IPS-NIHi7 (cell line): Measurements from ENCODE around the gene LRFN5.
A peak's percentile ranks its signal among the peaks of the same experiment; 100 is the strongest.
"Not testable (repeated sequence)": the region's sequence is repeated elsewhere in the genome, so short reads cannot be mapped to it uniquely, and the experiment has no call there.

Source experiments
- DNase-seq: peaks from one replicate; pipeline ENCODE4 v3.0.0; 2012; ENCODE audit warnings: mixed read lengths; ENCODE audit errors: extremely low spot score

Gene LRFN5

DNA sequence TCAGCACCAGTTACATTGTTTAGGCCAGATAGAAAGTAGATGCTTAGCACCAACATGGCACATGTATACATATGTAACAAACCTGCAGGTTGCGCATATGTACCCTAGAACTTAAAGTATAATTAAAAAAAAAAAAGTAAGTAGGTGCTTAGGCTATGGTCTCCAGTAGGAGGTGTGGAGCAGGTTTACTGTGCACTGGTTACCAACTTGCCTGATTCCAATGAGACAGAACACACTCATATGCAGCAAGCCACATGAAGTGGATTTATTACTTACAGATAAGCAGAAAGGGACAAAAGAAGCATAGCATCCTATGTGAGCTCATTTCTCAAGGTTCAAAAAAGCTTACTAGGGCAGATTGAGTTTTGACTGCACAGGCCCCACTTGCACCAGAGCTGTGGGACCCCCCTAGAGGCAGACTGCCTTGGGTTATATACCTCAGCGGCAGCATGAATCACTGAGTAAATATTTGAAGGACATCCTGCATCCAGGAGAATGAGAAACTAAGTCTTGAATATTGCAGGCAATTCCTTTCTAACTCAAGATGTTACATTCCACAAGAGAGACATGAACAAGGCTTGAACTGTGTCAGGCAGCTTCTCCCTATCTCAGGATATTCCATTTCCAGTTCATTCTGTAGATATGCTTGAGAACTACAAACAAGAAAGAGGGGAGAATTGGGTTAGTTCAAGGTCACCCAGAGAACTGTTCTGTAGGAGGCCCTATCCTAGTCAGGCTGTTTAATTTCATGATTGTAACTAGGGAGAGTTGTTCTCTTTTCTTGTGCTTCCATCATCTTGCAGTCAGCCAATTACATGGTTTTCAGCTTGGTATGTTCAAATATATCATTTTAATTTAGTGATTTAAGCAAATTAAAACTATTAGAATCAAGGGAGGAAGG is 30.1 kb downstream of the LRFN5 start:
- peak; percentile 15 for DNase-seq

DNA sequence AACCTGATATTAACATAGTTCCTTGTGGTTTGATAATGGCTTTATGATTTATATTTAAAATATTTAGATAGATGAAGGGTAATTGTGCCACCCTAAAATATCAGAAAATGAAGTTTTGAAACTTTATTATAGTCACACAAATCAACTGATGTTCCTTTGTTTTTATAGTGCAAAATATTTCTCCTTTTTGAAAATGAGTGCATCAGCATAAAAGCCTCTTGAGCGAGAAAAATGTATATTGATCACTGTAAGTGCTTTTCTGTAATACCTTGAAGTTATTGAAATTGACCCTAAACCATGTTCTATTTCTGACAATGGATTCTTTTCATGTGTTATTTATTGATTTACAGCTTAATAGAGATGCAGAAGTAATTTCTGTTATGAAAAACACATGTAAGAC is 35.0 kb downstream of the LRFN5 start:
- no peak for DNase-seq

DNA sequence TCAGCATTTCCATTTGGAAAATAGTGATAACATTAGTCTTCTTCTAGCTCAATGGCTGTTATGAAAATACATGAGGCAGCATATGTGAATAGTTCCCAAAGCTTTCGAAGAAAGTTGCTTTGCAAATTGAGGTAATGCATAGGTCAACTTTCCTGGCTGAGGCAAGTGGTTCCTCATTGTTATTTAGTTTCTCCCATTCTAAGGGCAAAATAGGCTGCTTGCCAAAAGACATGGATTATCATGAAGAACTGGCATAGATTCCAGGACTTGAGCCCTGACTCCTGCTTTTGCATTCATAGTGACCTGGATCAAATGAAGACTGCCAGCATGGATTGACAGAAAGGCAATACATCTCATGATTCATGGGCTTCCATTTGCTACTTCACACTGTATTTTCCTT is 35.7 kb downstream of the LRFN5 start:
- DNase-seq: no peak

DNA sequence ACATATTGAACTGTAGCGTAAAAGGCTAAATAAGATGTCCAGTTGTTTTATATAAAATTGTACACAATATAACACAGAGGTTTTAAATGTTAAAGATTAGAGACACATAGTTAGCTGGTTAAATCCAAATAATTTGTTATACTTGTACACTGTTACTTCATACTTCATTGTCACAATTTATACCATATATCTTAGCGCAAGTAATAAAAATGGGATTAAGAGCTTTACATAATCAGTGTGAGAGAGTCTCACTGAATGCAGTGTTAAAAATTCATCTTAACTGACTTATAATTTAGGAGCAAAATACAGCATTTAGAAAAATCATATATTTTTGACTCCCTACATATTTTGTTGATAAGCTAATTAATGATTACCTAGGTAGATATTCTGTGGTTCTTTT is 36.1 kb downstream of the LRFN5 start:
- DNase-seq: no peak

DNA sequence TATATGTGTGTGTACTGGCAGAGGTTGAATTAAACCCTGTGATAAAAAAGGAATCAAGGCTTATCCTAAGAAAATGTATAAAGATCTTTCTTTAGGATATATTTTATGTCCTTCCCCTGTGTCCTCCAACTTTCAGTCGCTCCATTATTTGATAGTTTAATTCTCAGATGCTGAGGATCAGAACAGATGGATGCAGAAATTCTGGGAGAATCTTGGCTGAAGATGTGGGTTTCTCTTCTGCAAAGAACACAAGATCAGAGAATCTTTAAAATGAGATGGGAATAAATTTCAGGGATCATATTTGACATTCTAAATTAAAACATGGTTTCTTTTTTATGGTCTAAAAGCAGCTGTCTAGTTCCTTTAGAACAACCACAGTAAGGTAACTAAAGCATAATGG is 37.9 kb downstream of the LRFN5 start:
- no peak for DNase-seq

DNA sequence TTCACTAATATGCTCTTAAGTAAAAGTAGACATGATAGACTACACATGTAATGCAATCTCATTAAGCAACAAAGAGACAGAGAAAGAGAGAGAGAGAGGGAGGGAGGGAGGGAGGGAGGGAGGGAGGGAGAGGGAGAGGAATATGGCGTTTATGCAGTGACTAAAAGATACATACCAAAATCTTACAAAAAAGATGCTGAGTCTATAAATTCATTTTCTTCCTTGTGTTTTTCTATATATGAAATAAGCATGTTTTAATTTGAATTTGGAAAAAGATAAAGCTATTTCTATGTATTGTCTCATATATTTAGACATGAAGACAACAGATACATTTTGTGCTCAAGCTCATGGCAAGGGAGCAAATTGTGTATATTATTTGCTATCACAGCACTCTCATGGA is 44.1 kb downstream of the LRFN5 start:
- DNase-seq: no peak

DNA sequence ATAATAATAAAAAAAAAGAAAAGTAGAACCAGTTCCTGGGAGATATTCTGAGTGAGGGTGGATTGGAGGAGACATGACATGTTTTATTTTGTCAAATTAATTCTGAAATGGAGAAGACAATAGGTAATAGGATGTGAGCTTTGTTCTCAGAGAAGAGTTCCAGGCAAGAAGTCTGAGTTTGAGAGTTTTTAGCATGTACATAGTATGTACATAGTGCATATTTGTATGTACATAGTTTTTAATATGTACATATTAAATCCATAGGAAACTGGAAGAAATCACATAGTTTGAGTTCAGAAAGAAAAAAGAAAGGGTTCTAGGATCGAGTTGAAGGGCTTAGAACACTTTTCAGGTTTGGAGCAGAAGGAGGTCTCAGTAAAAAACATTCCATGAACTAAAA is 47.5 kb downstream of the LRFN5 start:
- no peak for DNase-seq

DNA sequence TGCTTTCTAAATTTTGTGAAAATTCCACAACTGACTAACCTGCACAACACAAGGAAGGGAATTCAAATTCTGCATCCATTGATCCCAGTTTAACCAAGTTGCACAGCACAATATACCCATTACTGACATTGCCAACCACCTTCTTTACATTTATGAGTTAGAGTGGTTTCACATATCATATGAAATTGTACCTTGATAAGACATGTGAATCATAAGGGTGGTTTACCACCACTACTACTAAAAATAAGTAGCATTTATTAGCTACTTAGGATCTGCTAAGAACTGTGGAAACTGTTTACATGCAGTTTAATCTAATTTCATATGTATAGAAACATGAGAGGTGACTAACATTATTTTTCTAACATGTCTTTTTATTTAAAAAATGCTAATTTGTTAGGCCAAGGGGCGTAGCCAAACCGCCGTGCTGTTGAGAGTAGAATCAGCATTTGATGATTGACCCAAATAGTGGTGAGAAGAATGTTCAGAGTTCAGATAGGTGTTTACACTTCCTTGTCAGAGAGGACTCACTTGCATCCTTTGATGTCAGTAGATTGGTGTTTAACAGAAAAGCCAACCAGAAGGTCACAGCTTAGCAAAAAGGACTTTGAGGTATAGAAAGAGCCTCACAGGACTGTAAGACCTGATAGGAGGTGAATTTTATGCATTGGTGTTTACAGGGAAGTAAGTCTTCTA is 56.2 kb downstream of the LRFN5 start:
- no peak for DNase-seq

DNA sequence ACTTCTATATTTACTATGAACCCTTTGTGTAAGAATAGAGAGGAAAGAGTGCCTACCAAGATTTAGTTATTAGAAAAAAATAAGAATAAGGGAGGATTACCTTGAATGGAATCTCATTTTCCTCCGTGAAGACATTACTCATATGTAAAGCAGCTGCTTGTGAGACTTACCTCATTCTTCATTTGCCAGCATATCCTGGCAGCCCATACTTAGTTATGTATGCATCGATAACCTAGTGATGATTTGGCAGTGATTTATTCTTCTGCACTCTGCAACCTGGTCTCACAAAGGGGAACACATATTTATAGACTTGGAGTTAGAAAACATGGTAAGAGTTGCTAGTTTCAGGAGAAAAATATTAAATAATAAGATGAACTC is 56.8 kb downstream of the LRFN5 start:
- DNase-seq: no peak

DNA sequence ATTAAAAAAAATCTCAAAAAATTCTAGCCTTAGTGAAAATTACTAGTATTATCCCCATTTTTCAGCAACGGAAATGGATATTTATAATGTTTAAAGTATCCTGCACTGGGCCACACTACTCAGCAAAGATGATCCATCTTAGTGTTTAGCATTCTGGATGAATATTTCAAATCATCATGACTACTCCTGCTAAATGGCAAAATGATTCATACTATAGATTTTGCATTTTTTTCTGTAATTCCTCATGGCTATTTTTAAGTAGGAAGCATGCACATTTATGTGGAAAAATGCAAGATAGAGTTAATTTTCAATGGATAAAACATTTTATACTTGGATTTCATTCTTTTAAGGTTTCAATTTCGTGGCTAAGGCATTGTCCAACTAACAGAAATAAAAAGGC is 59.6 kb downstream of the LRFN5 start:
- DNase-seq: no peak

DNA sequence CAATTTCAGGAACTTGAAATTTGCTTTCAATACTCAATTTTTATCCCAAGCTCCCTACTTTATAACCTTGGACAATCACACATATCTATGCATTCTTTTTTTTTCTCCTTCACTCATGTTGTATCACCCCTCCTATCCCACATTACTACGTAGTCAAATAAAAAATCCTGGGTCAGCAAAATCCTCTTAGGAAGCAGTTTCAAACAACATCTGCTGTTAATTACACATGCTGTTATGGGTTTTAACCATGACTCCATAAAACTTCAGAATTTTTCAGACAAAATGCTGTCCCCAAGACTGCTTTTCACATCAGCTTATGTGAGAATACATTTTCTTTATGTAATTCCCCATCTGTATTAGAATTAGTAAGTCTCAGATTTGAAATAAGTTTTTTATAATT is 61.7 kb downstream of the LRFN5 start:
- DNase-seq: no peak

DNA sequence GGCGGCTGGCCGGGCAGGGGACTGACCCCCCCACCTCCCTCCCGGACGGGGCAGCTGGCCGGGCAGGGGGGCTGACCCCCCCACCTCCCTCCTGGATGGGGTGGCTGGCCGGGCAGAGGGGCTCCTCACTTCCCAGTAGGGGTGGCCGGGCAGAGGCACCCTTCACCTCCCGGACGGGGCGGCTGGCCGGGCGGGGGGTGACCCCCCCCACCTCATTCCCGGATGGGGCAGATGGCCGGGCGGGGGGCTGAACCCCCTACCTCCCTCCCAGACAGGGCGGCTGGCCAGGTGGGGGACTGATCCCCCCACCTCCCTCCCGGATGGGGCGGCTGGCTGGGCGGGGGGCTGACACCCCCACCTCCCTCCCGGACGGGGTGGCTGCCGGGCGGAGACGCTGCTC is 66.9 kb downstream of the LRFN5 start:
- not testable (repeated sequence) for DNase-seq

DNA sequence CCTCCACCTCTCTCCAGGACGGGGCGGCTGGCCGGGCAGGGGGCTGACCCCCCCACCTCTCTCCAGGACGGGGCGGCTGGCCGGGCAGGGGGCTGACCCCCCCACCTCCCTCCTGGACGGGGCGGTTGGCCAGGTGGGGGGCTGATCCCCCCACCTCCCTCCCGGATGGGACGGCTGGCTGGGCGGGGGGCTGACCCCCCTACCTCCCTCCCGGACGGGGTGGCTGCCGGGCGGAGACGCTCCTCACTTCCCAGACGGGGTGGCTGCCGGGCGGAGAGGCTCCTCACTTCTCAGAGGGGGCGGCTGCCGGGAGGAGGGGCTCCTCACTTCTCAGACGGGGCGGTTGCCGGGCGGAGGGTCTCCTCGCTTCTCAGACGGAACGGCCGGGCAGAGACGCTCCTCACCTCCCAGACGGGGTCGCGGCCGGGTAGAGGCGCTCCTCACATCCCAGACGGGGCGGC is 67.9 kb downstream of the LRFN5 start:
- DNase-seq: not testable (repeated sequence)

DNA sequence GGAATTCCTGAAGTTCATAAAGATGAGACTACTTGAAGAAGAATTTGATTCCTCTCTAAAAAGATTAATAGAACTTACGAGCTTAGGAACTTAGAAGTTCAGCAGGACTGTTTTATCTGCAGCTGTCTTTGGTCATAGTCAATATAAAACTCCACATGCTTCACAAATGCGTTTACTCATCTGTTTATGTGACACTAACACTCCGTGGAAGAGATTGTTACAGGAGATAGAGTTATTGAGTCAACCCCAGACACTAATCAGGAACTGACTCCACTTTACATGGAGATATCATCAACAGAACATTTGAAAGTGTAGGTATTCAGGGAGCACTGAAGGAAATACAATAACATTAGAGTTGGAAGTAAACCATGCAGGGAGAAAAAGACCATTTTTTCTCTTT is 92.8 kb downstream of the LRFN5 start:
- DNase-seq: no peak

DNA sequence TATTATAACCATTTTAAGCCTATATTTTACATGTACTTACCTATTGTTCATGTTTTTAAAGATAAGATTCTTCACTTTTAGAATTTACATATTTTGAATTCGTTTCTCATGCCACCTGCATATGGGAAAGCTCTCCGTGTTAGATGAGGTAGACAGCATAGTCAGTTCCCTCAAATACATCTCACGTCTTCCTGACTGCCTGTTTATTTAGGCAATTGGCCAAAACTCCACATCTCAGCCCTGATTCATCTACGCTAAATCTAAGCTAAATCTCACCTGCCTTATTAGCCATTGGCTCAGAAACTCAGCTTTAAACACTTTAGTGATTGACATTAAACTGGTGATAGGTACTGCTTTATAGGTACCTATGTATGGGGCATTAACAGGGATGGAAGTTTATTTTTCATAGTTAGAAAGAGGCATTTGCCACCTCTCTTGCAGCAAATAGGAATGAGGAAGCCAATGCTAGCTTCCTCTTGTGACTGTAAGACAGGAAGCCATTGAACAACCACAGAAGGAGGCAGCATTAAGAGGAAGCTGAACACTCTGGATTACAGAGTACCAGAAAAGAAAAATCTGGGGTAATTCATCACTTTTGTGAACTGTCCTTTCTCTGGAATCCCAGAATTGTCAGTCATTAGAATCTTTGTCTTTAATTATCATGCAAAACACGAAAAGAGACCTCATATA is 111.9 kb downstream of the LRFN5 start:
- DNase-seq: no peak

DNA sequence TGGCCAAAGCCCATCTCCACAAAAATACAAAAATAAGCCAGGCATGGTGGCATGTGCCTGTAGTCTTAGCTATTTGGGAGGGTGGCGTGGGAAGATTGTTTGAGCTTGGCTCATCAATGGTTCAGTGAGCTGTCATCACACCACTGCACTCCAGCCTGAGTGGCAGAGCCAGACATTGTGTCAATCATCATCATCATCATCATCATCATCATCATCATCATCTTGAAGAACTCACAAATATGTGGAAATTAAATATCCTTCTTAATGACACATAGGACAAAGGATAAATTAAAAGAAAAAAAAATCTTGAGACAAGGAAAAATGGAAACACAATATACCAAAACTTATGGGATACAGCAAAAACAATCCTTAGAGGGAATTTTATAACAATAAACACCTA is 132.5 kb downstream of the LRFN5 start:
- DNase-seq: no peak

DNA sequence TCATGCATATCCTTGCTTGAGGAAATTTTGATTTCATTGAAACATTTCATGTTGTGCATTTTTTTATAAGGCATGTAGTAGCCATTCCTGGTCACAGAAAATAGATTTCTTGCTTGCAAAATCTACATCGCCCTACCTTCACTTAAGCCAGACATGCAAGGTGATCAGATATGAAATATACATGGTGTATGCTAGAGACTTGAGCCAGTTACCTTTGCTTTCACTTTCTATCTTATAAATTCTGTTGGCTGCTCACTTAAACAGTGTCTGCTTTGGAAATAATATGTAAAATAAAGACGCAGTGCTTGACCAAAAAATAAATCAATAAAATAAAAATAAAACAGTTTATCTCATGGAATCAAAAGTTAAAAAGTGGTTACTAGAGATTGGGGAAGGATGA is 136.5 kb downstream of the LRFN5 start:
- DNase-seq: no peak

DNA sequence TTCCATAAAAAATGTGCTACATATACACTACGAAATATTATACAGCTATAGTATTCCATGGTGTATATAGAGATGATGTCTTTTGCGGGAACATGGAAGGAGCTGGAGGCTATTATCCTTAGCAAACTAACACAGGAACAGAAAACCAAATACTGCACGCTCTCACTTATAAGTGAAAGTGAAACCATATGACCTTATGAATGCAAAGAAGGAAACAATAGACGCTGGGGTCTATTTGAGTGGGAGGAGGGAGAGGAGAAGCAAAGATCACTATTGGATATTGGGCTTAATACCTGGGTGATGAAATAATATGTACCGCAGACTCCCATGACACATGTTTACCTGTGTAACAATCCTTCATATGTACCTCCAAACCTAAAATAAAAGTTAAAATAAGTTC is 142.8 kb downstream of the LRFN5 start:
- no peak for DNase-seq

DNA sequence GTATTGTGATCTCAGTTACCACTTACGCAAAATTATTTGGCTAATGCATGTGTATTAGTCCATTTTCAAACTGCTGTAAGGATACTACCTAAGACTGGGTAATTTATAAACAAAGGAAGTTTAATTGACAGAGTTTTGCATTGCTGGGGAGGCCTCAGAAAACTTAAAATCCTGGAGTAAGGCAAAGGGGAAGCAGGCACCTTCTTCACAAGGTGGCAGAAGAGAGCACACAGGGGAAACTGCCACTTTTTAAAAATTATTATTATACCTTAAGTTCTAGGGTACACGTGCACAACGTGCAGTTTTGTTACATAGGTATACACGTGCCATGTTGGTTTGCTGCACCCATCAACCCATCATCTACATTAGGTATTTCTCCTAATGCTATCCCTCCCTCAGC is 143.9 kb downstream of the LRFN5 start:
- DNase-seq: not testable (repeated sequence)

DNA sequence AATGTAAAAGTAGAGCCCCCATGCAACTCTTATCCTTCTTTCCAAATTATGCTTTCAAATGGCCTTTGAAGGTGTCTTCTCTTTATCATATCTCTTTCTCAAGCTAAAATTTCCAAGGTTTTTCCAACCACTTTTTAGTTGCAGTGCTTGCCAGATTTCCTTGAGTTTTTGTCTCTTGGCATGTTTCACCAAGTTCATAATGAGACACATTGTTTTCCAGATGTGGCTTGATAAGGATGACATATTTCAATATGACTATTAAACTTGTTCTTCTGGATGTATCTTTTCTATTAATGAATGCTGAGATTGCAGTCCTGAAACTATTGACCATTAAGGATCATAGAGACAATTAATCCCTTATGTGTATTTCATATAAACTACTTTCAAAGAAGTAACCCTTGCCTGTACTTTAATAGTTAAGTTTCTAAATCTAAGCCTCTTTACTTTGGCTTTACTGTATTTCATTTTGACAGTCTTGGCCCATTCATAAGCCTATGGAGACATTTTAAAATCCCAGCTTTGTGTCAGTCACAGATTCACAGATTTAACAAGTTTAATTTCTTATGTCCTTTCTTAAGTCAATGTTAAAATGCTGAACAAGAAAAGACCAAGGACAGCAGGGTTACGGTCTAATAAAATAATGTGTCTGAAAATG is 151.5 kb downstream of the LRFN5 start:
- DNase-seq: no peak

DNA sequence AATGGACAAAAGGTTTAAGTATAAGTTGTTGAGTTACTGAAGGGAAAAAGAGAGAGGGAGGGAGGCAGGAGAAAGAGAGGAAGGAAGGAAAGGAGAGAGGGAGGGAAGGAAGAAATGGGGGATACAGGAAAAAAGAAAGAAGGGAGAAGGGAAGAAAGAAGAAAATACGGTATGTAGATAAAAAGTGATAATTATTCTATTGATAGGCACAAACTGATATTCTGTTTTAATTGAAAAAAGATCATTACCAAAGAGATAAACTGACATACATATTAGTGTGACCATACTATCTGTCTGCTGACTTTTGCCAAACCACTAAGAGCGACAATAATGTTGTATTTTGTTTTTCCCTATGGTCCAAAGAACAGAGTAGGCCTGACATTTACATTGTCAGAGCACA is 154.5 kb downstream of the LRFN5 start:
- no peak for DNase-seq

DNA sequence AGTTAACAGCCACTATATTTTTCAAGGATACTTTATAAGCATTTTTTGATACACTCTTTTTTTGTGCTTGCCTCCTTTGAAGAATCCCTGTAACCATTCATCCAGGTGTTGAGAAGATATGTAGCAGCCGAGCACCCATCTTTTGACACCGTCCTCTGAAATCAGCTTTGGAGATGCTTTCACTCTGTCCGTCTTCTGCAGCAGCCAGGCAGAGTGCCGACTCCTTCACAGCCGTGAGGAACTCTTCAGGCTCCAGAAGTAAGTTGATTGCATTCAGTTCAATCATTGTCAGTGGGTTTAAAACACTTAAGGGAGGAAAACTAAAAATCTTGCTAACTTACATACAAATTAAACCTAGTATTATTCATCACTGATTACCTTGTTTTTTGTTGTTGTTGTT is 160.1 kb downstream of the LRFN5 start:
- DNase-seq: no peak
